ENCODE results near the gene TMEM244. TPM values are rescaled to one million over a fixed set of nuclear protein-coding genes. Genes with fewer than 3 reads are reported as not detected.

Gene TMEM244, protein sequence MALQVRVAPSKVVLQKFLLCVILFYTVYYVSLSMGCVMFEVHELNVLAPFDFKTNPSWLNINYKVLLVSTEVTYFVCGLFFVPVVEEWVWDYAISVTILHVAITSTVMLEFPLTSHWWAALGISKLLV
- total RNA-seq: not detected in 2 replicates

DNA sequence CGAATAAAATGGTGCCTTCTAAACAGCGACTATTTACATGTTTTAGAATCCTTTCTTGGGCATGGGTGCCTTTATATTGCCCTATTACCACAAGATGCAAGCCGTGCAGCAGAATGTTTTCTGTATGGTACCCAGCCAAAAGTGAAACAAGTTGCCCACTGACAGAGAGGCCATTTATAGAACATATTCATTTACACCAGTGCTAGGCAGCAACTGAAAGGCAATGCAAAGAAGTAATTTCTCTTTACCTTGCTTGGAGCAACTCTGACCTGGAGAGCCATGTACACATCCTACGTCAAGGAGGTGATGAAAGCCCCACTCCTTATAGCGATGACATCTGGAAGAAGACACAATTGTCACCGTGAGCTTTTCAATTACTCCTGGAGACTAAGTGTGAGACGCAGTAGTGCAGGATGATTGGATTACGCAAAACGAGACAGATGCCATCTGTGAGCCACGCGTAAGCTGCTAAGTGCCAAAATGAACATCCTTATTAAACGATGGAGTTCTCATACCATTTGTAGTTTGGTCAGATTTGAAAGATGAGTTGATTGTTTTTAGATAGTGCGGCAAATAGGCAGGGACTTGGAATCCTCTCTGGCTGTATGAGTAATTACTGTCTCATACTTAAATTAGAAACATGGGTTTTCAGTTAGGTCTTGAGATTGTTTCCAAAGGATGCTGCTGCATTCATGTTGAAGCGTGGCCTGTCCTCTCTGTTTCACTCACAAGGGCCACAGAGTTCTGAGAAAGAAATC, at the start of gene TMEM244:
TMEM244 (minus strand) TSS at position 408 of the 758 bp plus-strand sequence; CDS start at position 281, 127 bp downstream.

Other genes with a start within 250 kb of the TMEM244 start
- 9.4 and 10.0 TPM in 2 replicates for gene ARHGAP18, start 151.1 kb downstream of the TMEM244 start, total RNA-seq
- gene L3MBTL3, start 157.3 kb upstream of the TMEM244 start, total RNA-seq: 2.8 and 7.8 TPM in 2 replicates